PC-3 (cell line): Measurements from ENCODE around the gene ARL13A. TPM values are rescaled to one million over a fixed set of nuclear protein-coding genes. Genes with fewer than 3 reads are reported as not detected.

ENCODE experiments used
- ATAC-seq: fragments of 200-7000 bp; cut with Tn5 transposase; 2 replicates; pipeline ENCODE4 v1.9.1; 2020; ENCODE audit warnings: mild to moderate bottlenecking, moderate library complexity
- BruUV-seq: library from RNA; stranded (reverse); fragments of 400-500 nt; replicated peaks from 2 replicates; lab custom pipeline; 2021; lab: Mats Ljungman, UMichigan
- CTCF ChIA-PET: fragments of 300-600 bp; sonication (Branson Sonifier 250); formaldehyde crosslinking; loops from one replicate; lab custom pipeline; 2022; ENCODE audit warnings: antibody characterized with exemption; lab: Charles Lee
- POLR2A ChIA-PET: fragments of 300-600 bp; sonication (Branson Sonifier 250); formaldehyde crosslinking; loops from one replicate; lab custom pipeline; 2022; ENCODE audit warnings: antibody characterized with exemption; ENCODE audit not compliant: unreplicated experiment; lab: Charles Lee
- DNase-seq: peaks from one replicate; pipeline ENCODE4 v3.0.0-alpha.2; 2015
- H2AFZ ChIP-seq: fragments of 300-600 bp; sonication (generic); 2 replicates; pipeline ENCODE4 v1.6.0; 2016; ENCODE audit warnings: antibody characterized with exemption, low read length
- H3F3A ChIP-seq: fragments of 300-600 bp; sonication (generic); one replicate; pipeline ENCODE4 v1.6.0; 2017; ENCODE audit warnings: antibody characterized with exemption, low read length, control low read depth, mild to moderate bottlenecking; ENCODE audit not compliant: unreplicated experiment
- H3K27ac ChIP-seq: fragments of 300-600 bp; sonication (generic); 2 replicates; pipeline ENCODE4 v1.5.1; 2016; ENCODE audit warnings: mild to moderate bottlenecking, low read length
- H3K27me3 ChIP-seq: fragments of 300-600 bp; sonication (generic); 2 replicates; pipeline ENCODE4 v1.6.1; 2016; ENCODE audit warnings: low read length, mixed read lengths
- H3K36me3 ChIP-seq: fragments of 300-600 bp; sonication (generic); 2 replicates; pipeline ENCODE4 v1.6.1; 2016; ENCODE audit warnings: low read depth, mixed run types, low read length, mixed read lengths
- H3K4me1 ChIP-seq: fragments of 300-600 bp; sonication (generic); 2 replicates; pipeline ENCODE4 v1.5.1; 2016; ENCODE audit warnings: low read length; ENCODE audit not compliant: insufficient read depth
- H3K4me2 ChIP-seq: fragments of 300-600 bp; sonication (generic); 2 replicates; pipeline ENCODE4 v1.6.0; 2016; ENCODE audit warnings: low read length
- H3K4me3 ChIP-seq: fragments of 300-600 bp; sonication (generic); 2 replicates; pipeline ENCODE4 v1.5.1; 2016; ENCODE audit warnings: mild to moderate bottlenecking, low read length, mixed read lengths
- H3K79me2 ChIP-seq: fragments of 300-600 bp; sonication (generic); 2 replicates; pipeline ENCODE4 v1.6.1; 2017; ENCODE audit warnings: low read length, mixed read lengths
- H3K9ac ChIP-seq: fragments of 300-600 bp; sonication (generic); 2 replicates; pipeline ENCODE4 v1.6.0; 2016; ENCODE audit warnings: mild to moderate bottlenecking, low read length
- H3K9me2 ChIP-seq: fragments of 300-600 bp; sonication (generic); replicated peaks from 2 replicates; pipeline ENCODE4 v1.6.1; 2016; ENCODE audit warnings: mixed run types, low read length, mixed read lengths
- H3K9me3 ChIP-seq: fragments of 300-600 bp; sonication (generic); 2 replicates; pipeline ENCODE4 v1.6.1; 2016; ENCODE audit warnings: low read length, mixed read lengths
- H4K20me1 ChIP-seq: fragments of 300-600 bp; sonication (generic); 2 replicates; pipeline ENCODE4 v1.6.1; 2016; ENCODE audit warnings: low read length, mixed read lengths
- EZH2 ChIP-seq: fragments of 300-600 bp; sonication (generic); IDR thresholded peaks from one replicate; pipeline ENCODE4 v1.6.1; 2017; ENCODE audit warnings: antibody characterized with exemption, mild to moderate bottlenecking, low read length; ENCODE audit not compliant: unreplicated experiment
- EZH2phosphoT487 ChIP-seq: fragments of 300-600 bp; sonication (generic); IDR thresholded peaks from 2 replicates; pipeline ENCODE4 v1.6.1; 2018; ENCODE audit warnings: mild to moderate bottlenecking, antibody characterized with exemption, low read length, borderline replicate concordance
- intact Hi-C: fragments of 100-400 bp; cut with micrococcal nuclease; formaldehyde crosslinking; loops from 2 replicates; pipeline ENCODE4 v1.9.0; 2023
- total RNA-seq: library from RNA; depleted of rRNA; stranded (reverse); fragments of >200 nt; gene quantifications from 2 replicates; pipeline ENCODE4 v1.2.3, GENCODE V29; 2014
- TF ChIP-seq, protein P1 (sequence below): fragments of 300-600 bp; sonication (generic); conservative IDR thresholded peaks from 2 replicates; pipeline ENCODE4 v1.5.1; 2017; ENCODE audit warnings: antibody characterized with exemption, low read depth, mild to moderate bottlenecking, low read length

ARL13A gene
- total RNA-seq, 1 experiment from 2014 or later, result not detected

DNA sequence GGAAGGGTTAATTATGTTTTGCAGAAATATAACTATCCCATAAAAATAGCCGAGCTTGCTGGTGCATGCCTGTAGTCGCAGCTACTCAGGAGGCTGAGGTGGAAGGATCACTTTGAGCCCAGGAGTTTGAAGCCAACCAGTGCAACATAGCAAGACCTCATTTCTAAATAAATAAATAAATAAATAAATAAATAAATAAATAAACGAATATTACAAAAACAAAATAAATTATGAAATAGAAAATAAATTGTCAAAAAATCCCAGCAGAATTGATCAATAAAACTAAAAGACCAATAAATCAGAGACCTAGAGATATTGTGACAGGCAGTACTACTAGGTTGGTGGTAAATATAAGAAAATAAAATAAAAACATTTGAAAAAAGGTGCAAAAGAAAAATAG lies 6.7 kb upstream of the ARL13A start:
- BruUV-seq, result no TSS peak
- no peaks in the 10 kb centered on the region for H3K79me2 ChIP-seq
- ChIA-PET POLR2A (interaction anchor here (0.6 kb wide), 1 partner anchor 372 kb away, joined by 4 read pairs; no protein-coding TSS in a partner anchor), CTCF (no interaction called here)
- no peaks in the 10 kb centered on the region for H3K4me1 ChIP-seq
- no peaks in the 10 kb centered on the region for H3K9me3 ChIP-seq
- no peak overlapping the region for H3K27ac ChIP-seq
- H2AFZ ChIP-seq, result no peak overlapping the region
- no peak overlapping the region for H3K4me3 ChIP-seq
- H3K27me3 ChIP-seq, result no peaks in the 10 kb centered on the region
- no peaks in the 10 kb centered on the region for H3K36me3 ChIP-seq
- intact Hi-C loops, result no loop called here
- no peak for DNase-seq
- no peak overlapping the region for H3K4me2 ChIP-seq
- no peaks in the 10 kb centered on the region for H3F3A ChIP-seq
- no peak for ATAC-seq
- no peak overlapping the region for H3K9ac ChIP-seq
- TF ChIP-seq EZH2phosphoT487 (no peak), EZH2 (no peak)
- TF ChIP-seq, protein P1, sequence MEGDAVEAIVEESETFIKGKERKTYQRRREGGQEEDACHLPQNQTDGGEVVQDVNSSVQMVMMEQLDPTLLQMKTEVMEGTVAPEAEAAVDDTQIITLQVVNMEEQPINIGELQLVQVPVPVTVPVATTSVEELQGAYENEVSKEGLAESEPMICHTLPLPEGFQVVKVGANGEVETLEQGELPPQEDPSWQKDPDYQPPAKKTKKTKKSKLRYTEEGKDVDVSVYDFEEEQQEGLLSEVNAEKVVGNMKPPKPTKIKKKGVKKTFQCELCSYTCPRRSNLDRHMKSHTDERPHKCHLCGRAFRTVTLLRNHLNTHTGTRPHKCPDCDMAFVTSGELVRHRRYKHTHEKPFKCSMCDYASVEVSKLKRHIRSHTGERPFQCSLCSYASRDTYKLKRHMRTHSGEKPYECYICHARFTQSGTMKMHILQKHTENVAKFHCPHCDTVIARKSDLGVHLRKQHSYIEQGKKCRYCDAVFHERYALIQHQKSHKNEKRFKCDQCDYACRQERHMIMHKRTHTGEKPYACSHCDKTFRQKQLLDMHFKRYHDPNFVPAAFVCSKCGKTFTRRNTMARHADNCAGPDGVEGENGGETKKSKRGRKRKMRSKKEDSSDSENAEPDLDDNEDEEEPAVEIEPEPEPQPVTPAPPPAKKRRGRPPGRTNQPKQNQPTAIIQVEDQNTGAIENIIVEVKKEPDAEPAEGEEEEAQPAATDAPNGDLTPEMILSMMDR, result no peak
- no peaks in the 10 kb centered on the region for H3K9me2 ChIP-seq
- H4K20me1 ChIP-seq, result no peaks in the 10 kb centered on the region

DNA sequence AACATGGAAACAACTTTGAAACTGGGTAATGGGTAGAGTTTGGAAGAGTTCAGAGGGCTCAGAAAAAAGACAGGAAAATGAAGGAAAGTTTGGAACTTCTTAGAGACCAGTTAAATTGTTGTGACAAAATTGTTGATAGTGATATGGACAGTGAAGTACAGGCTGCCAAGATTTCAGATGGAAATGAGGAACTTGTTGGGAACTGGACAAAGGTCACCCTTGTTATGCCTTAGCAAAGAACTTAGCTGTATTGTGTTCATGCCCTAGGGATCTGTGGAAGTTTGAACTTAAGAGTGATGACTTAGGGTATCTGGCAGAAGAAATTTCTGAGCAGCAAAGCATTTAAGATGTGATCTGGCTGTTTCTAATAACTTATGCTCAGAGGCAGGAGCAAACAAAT lies 5.1 kb upstream of the ARL13A start:
- ATAC-seq (no peak), DNase-seq (no peak)
- Histone ChIP-seq H3K9ac (no peak overlapping the region), H3K27ac (no peak overlapping the region), H3K9me2 (no peaks in the 10 kb centered on the region), H4K20me1 (no peaks in the 10 kb centered on the region), H2AFZ (no peak overlapping the region), H3K36me3 (no peaks in the 10 kb centered on the region), H3K4me1 (no peaks in the 10 kb centered on the region), H3K27me3 (no peaks in the 10 kb centered on the region), H3K4me2 (no peak overlapping the region), H3K4me3 (no peak overlapping the region), H3K79me2 (no peaks in the 10 kb centered on the region), H3K9me3 (no peaks in the 10 kb centered on the region), H3F3A (no peaks in the 10 kb centered on the region)
- intact Hi-C loops, result no loop called here
- TF ChIP-seq EZH2phosphoT487 (no peak), EZH2 (no peak)
- TF ChIP-seq, protein P1, result no peak
- no TSS peak for BruUV-seq
- POLR2A ChIA-PET, result no interaction called here
- CTCF ChIA-PET, result no interaction called here

DNA sequence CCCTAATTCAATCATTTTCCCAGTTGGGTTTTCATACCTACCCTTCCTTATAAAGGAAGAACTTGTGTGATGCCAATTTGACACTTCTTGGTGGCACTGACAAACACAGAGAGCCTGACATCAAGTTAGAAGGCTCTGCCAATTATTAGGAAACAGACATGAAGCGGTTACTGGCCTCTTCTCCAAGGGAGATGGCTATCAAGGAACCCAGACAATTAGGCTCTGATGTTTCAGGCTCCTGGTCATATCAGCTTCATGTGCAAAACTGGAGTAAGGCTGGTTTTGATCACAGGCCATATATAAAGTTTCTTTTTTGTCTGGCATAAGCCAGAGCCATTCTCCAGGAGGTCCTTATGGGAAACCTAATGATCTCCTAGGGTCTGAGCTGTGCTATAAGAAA lies 428 bp downstream of the ARL13A start:
- ChIA-PET POLR2A (no interaction called here), CTCF (no interaction called here)
- no peak overlapping the region for H3K4me2 ChIP-seq
- H3K4me1 ChIP-seq, result peaks cover 11% of the 10 kb centered on the region
- no peak for ATAC-seq
- no peaks in the 10 kb centered on the region for H3K9me2 ChIP-seq
- DNase-seq, result no peak
- H3K9me3 ChIP-seq, result no peaks in the 10 kb centered on the region
- no TSS peak for BruUV-seq
- H3K27me3 ChIP-seq, result no peaks in the 10 kb centered on the region
- intact Hi-C loops, result no loop called here
- no peak overlapping the region for H3K9ac ChIP-seq
- H3F3A ChIP-seq, result no peaks in the 10 kb centered on the region
- no peaks in the 10 kb centered on the region for H3K79me2 ChIP-seq
- no peak overlapping the region for H3K4me3 ChIP-seq
- H3K36me3 ChIP-seq, result no peaks in the 10 kb centered on the region
- no peak overlapping the region for H2AFZ ChIP-seq
- no peak overlapping the region for H3K27ac ChIP-seq
- TF ChIP-seq, protein P1, result no peak
- TF ChIP-seq EZH2 (no peak), EZH2phosphoT487 (no peak)
- H4K20me1 ChIP-seq, result no peaks in the 10 kb centered on the region
